ENCODE measurements around the gene ARHGAP24. TPM values are rescaled to one million over a fixed set of nuclear protein-coding genes. Genes with fewer than 3 reads are reported as not detected.

ARHGAP24 gene
- total RNA-seq, 1 donor from 2014 or later = 15.0 TPM

GRCh38 chr4:85724791-85725563 is 250.0 kb downstream of the ARHGAP24 start:
- Mint-ChIP-seq H3K27me3 (ENCODE audit: low read depth) (no peaks in the 10 kb centered on the region), H3K36me3 (no peaks in the 10 kb centered on the region), H3K9me3 (no peaks in the 10 kb centered on the region), H3K4me1 (peaks cover 8% of the 10 kb centered on the region), H3K4me3 (no peak overlapping the region), H3K27ac (no peak overlapping the region)
- no peak for TF ChIP-seq CTCF (IDR thresholded peaks at IDR 0.05; ENCODE audit: unreplicated experiment)
- DNase-seq (ENCODE audit: low spot score in 2 of 2, unreplicated experiment in 2 of 2) = no peak

GRCh38 chr4:85725721-85726170 is 250.8 kb downstream of the ARHGAP24 start:
- peaks cover 8% of the 10 kb centered on the region for H3K4me1 Mint-ChIP-seq
- no peak overlapping the region for H3K27ac Mint-ChIP-seq
- H3K27me3 Mint-ChIP-seq (ENCODE audit: low read depth) = no peaks in the 10 kb centered on the region
- DNase-seq (ENCODE audit: low spot score in 2 of 2, unreplicated experiment in 2 of 2) = no peak
- H3K36me3 Mint-ChIP-seq = no peaks in the 10 kb centered on the region
- no peak for TF ChIP-seq CTCF (IDR thresholded peaks at IDR 0.05; ENCODE audit: unreplicated experiment)
- H3K9me3 Mint-ChIP-seq = no peaks in the 10 kb centered on the region
- no peak overlapping the region for H3K4me3 Mint-ChIP-seq

GRCh38 chr4:85726555-85726954 is 251.6 kb downstream of the ARHGAP24 start:
- H3K27me3 Mint-ChIP-seq (ENCODE audit: low read depth) = no peaks in the 10 kb centered on the region
- H3K27ac Mint-ChIP-seq = no peak overlapping the region
- no peaks in the 10 kb centered on the region for H3K36me3 Mint-ChIP-seq
- no peak overlapping the region for H3K4me3 Mint-ChIP-seq
- H3K4me1 Mint-ChIP-seq = peaks cover 8% of the 10 kb centered on the region
- no peaks in the 10 kb centered on the region for H3K9me3 Mint-ChIP-seq
- no peak for TF ChIP-seq CTCF (IDR thresholded peaks at IDR 0.05; ENCODE audit: unreplicated experiment)
- DNase-seq (ENCODE audit: low spot score in 2 of 2, unreplicated experiment in 2 of 2) = no peak

- no peak for DNase-seq (ENCODE audit: low spot score in 2 of 2, unreplicated experiment in 2 of 2)
- no peaks in the 10 kb centered on the region for H3K9me3 Mint-ChIP-seq
- H3K4me1 Mint-ChIP-seq = peaks cover 11% of the 10 kb centered on the region
- H3K27ac Mint-ChIP-seq = no peak overlapping the region
- H3K36me3 Mint-ChIP-seq = no peaks in the 10 kb centered on the region
- TF ChIP-seq CTCF (IDR thresholded peaks at IDR 0.05; ENCODE audit: unreplicated experiment) = no peak
- H3K27me3 Mint-ChIP-seq (ENCODE audit: low read depth) = no peaks in the 10 kb centered on the region
- H3K4me3 Mint-ChIP-seq = no peak overlapping the region
Measured at GRCh38 chr4:85728464-85728863, 253.5 kb downstream of the ARHGAP24 start.

- H3K36me3 Mint-ChIP-seq = no peaks in the 10 kb centered on the region
- no peak for TF ChIP-seq CTCF (IDR thresholded peaks at IDR 0.05; ENCODE audit: unreplicated experiment)
- no peak overlapping the region for H3K27ac Mint-ChIP-seq
- peaks cover 11% of the 10 kb centered on the region for H3K4me1 Mint-ChIP-seq
- H3K9me3 Mint-ChIP-seq = no peaks in the 10 kb centered on the region
- no peak for DNase-seq (ENCODE audit: low spot score in 2 of 2, unreplicated experiment in 2 of 2)
- H3K4me3 Mint-ChIP-seq = no peak overlapping the region
- H3K27me3 Mint-ChIP-seq (ENCODE audit: low read depth) = no peaks in the 10 kb centered on the region
Measured at GRCh38 chr4:85732124-85732523, 257.2 kb downstream of the ARHGAP24 start.

All from mesothelial cell of epicardium (in vitro differentiated cells).